ENCODE measurements around the gene ZMIZ1.

ZMIZ1 gene

DNA sequence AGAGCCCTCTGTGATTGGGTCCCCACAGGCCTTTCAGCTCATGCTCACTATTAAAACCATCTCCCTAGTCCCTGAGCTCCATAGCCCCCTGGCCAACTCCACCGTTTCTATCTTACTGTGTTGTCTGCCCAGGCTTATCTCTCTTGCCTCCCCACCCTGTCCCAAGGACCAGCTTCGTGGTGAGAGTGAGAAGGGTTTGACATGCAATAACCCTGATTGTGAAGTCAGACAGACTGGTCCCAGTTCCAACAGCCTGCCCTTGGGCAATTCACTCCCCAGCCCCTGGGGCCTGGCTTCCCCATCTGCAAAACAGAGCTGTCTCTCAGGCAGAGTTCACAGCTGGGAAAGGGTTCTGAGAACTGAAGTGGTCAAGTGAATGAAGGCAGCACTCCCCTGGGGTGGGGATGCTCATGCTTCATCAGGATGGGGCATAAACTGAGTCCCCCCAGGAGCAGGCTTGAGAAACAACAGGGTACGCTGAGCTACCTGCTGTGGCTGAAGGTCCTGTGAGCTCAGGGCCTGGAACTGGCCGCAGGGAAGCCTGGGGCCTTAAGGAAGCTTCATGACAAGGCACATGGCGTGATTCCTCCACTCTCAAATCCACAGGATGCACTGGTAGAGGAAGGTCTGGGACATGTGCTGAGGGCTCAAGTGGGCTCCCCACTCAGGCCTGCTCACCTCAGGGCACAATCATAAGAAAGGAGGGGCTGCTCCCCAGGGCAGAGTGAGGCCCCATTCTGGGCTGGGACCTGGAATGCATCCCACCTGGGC lies 276.7 kb downstream of the ZMIZ1 start:
- H3K4me3 ChIP-seq (ENCODE audit: low read length) = no peak overlapping the region
- DNase-seq (ENCODE audit: low read depth, low spot score) = no peak

DNA sequence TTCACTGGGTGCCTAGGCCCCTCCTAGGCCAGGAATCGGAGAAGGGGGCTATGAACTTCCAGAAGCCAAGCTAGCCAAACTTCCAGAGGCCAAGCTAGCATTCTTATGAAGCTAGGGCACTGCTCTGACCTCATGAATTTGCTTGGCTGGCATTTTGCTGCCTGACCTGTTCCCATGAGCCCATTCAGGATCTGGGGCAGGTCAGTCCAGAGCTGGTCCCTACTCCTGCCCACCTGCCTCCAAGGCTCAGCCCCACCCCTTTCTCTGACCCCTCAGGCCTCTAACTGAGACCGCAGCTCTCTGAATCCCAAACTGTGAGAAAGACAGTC lies 277.2 kb downstream of the ZMIZ1 start:
- H3K4me3 ChIP-seq (ENCODE audit: low read length) = no peak overlapping the region
- no peak for DNase-seq (ENCODE audit: low read depth, low spot score)

- H3K4me3 ChIP-seq (ENCODE audit: low read length) = peak overlapping the region; percentile 81
- DNase-seq (ENCODE audit: low read depth, low spot score) = no peak
These were observed 277.8 kb downstream of the ZMIZ1 start for GRCh38 chr10:79346388-79347225.

DNA sequence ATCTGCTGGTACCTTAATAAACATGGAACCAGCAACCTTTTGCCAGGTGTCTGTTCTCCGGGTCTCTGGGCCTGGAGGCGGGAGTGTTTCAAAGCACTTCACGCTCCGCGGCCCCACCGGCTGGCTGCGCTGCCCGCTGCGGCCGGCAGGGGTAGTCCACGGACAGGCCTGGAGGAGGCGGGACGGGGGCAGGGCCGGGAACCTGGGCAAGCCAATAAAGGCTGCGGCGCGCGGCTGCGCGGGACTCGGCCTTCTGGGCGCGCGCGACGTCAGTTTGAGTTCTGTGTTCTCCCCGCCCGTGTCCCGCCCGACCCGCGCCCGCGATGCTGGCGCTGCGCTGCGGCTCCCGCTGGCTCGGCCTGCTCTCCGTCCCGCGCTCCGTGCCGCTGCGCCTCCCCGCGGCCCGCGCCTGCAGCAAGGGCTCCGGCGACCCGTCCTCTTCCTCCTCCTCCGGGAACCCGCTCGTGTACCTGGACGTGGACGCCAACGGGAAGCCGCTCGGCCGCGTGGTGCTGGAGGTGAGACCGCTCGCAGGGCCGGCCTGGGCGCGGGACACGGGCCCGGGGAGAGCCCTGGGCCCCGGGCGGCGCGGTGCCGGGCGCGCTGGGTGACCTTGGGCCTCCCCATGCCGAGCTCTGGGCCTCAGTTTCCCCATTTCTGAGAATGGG lies 278.6 kb downstream of the ZMIZ1 start, which contains the start of gene PPIF:
PPIF (plus strand) TSS at position 244 of the 668 bp plus-strand sequence; CDS start at position 324, 80 bp downstream.
- DNase-seq (ENCODE audit: low read depth, low spot score) = peak; percentile 84
- peak within 1 kb of the TSS; percentile 81 for H3K4me3 ChIP-seq (ENCODE audit: low read length)

DNA sequence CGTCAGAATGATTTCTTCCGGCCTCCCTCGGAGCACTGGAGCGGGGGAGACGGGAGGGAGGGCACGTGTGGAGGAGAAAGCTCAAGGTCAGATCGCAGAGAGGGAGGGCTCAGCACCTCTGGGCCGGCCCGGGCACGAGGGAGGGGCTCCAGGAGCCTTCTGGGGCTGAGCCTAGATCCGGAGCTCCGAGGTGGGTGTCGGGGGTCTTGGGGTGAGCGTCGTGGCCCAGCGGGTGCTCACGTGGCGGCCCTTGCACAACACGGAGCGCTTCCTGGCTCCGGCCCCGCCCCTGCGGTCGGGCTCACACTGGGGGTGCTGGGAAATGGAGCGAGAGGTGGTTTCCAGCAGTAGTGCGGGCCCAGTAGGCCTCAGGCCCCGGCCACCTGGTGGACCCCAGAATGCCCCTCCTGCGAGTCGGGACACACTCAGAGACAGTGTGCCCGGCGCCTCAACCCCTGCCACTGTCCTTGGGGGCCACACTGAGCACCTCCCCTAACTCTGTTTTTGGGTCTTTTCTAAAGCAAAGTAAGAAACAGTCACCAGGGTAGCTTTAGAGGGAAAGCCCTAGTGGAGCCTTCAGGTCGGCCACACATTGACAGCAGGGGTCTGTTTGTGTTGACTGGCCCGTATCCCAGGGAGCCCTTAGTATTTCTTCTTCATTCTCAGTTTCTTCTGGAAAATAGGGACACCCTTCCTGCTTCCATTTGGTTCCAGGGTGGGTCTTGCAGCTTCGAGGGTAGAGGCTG lies 279.3 kb downstream of the ZMIZ1 start:
- H3K4me3 ChIP-seq (ENCODE audit: low read length) = peak overlapping the region; percentile 81
- peak; percentile 50 for DNase-seq (ENCODE audit: low read depth, low spot score)

- peak overlapping the region; percentile 81 for H3K4me3 ChIP-seq (ENCODE audit: low read length)
These were observed 279.8 kb downstream of the ZMIZ1 start for GRCh38 chr10:79348640-79348988.

GRCh38 chr10:79349072-79349491 lies 280.3 kb downstream of the ZMIZ1 start:
- DNase-seq (ENCODE audit: low read depth, low spot score) = no peak
- H3K4me3 ChIP-seq (ENCODE audit: low read length) = peak overlapping the region; percentile 81

More at GRCh38 chr10:79348640-79348988, 279.8 kb downstream of the ZMIZ1 start:
- DNase-seq (ENCODE audit: low read depth, low spot score) = no peak

DNA sequence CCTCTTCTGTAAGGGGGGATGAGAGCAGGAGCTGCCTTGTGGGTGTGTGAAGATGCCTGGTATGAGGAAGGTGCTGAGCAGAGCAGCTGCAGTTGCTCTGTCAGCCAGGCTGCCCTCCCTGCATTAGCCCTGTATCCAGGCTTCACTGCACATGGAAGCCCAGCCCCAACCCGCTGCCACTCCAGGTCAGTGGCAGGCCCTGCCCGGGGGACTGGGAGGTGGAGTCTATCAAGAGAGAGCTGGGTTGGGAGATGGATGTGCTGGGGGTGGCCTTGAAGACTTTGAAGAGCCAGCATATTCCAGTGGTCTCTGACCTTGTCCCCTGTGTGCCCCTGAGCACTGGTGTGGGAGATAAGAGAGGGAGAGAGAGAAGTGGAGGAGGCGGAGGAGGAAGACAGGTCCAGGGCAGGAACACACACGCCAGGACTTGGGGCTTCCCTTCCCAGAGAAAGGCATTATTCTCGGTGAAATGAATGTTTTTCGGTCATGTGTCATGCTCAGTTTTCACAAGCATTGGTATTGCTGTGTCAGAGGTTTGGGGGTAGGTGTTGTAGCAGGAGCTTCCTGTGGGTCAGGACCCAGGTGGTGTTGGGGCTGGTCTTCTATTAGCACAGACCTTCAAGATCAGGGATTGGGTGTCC lies 281.1 kb downstream of the ZMIZ1 start:
- H3K4me3 ChIP-seq (ENCODE audit: low read length) = no peak overlapping the region
- no peak for DNase-seq (ENCODE audit: low read depth, low spot score)

DNA sequence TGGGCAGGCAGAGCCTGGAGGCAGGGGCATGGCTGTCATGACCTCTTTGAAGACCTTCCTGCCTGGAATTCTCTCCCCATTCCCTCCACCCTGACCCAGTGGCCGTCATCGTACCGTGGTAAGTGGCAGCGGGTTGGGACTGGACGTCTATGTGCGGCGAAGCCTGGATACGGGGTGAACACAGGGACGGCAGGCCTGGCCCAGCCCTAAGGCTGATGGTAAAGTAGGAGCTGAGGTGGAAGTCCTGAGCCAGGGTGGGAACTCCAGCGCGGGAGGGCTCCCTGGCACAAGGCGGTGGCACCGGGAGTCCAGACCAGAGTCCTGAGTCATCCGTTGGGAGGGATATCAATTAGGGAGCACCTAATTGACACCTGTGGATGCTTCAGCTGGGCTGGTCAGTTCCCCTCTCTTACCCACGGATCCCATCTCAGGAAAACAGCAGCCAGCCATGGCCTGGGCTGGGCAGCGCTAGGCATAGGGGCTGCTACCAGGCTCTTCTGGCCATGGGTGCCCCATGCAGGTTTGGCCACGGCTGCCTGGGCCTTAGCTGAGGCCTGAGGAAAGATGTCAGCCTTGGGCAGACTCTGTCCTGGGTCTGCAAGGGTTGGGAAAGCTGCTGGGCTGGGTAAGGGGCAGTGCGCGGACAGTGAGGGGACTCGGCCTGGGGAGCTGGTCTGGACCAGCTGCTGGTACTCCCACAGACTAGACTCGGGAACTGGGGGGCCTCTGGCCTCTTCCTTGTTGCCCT lies 281.8 kb downstream of the ZMIZ1 start:
- no peak overlapping the region for H3K4me3 ChIP-seq (ENCODE audit: low read length)
- DNase-seq (ENCODE audit: low read depth, low spot score) = no peak

GRCh38 chr10:79351332-79351731 lies 282.6 kb downstream of the ZMIZ1 start:
- DNase-seq (ENCODE audit: low read depth, low spot score) = no peak
- H3K4me3 ChIP-seq (ENCODE audit: low read length) = no peak overlapping the region

DNA sequence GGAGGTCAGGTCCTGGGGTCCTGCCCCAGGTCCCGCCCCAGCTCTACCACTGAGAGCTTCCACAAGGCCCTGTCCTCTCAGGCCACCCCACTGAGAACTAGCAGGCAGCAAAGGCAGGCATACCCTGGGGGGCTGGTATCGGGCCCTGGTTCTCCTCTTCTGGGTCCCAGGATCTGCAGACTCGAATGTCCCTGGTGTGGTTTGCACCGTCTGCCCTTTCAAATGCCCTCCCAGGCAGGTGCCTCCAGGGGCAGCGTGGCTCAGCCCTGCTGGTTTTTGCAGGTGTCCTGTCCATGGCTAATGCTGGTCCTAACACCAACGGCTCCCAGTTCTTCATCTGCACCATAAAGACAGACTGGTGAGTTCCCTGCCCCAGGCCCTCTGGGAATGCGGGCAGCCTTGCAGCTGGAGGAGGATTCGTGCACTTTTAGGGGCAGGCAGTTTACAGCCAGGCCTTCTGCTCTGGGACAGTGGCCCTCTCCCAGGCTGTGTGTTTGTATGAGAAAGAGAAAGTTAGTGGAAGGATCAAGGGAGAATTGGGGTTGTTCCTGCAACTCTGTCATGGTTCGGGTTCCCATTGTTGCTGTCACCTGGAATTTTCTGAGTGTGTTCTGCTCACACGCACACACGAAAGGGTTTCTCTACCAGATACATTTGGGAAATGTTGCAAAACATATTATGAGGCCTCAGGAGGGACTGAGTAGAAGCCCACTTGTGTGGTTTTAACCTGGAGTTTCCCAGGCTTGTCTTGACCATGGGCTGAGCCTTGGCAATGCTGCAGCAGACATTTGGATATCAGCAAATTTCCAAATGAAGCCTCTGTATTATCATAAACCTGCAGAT lies 283.5 kb downstream of the ZMIZ1 start:
- no peak for DNase-seq (ENCODE audit: low read depth, low spot score)
- H3K4me3 ChIP-seq (ENCODE audit: low read length) = no peak overlapping the region

DNA sequence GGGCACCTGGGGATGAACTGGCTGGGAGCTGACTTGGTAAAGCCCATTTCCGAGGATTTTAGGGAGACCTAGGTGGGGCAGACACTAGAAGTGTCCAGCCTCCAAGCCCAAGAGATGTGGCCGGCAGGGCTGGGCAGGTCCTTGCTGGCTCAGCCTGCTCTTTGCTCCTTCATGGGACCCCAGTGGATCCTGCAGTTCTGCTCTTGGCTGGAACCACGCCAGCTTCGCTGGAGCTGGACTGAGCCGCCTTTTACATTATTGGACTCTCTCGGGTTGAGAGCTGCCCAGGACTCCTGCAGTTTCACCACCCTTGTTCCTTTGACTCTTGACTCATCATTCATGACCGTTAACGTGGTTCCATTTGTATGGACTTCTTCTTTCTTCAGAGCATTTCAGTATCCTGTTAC lies 284.2 kb downstream of the ZMIZ1 start:
- no peak for DNase-seq (ENCODE audit: low read depth, low spot score)
- H3K4me3 ChIP-seq (ENCODE audit: low read length) = no peak overlapping the region

GRCh38 chr10:79353726-79354125 lies 285.0 kb downstream of the ZMIZ1 start:
- H3K4me3 ChIP-seq (ENCODE audit: low read length) = no peak overlapping the region
- DNase-seq (ENCODE audit: low read depth, low spot score) = no peak

DNA sequence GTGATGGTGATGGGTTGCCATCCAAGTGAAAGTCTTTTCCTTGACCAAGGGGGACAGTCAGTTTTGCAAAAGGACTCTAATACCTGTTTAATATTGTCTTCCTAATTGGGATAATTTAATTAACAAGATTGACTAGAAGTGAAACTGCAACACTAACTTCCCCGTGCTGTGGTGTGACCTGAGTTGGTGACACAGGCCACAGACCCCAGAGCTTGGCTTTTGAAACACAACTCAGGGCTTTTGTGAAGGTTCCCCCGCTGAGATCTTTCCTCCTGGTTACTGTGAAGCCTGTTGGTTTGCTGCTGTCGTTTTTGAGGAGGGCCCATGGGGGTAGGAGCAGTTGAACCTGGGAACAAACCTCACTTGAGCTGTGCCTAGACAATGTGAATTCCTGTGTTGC lies 285.4 kb downstream of the ZMIZ1 start:
- H3K4me3 ChIP-seq (ENCODE audit: low read length) = no peak overlapping the region
- DNase-seq (ENCODE audit: low read depth, low spot score) = no peak

- DNase-seq (ENCODE audit: low read depth, low spot score) = no peak
These were observed 285.8 kb downstream of the ZMIZ1 start for GRCh38 chr10:79354615-79355014.

DNA sequence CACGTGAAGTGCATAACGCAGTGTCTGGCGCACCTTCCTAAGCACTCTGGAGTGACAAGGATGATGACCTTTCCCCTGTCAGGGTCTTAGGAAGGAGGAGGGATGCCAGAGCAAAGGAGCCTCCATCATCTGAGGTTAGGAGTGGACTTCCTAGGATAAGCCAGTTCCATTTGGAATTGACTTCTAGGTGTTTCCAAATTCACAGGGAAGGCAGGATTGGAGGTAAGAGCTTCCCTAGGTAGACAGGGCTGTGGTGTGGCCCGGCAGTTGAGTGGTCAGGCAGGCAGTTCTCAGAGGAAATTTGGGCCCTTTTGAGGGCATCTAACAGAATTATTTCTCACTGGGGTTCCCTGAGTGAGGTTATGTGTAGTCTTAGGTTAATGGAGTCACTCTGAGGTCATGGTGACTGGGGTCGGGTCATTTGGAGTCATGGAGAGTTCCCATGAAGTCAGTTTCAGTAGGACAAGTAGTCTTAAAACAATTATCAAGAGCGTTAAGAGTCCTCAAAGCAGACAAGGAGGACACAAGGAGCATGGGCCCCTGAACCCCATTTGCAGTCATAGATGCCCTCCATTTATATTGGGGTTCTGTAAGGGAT lies 286.8 kb downstream of the ZMIZ1 start:
- H3K4me3 ChIP-seq (ENCODE audit: low read length) = no peak overlapping the region
- no peak for DNase-seq (ENCODE audit: low read depth, low spot score)

More at GRCh38 chr10:79354615-79355014, 285.8 kb downstream of the ZMIZ1 start:
- no peak overlapping the region for H3K4me3 ChIP-seq (ENCODE audit: low read length)

GRCh38 chr10:79356104-79356503 lies 287.3 kb downstream of the ZMIZ1 start:
- H3K4me3 ChIP-seq (ENCODE audit: low read length) = no peak overlapping the region
- DNase-seq (ENCODE audit: low read depth, low spot score) = no peak

Data from Jurkat, Clone E6-1 (cell line).